GM18499 (cell line): ENCODE data around the gene ZFX.

Experiments
- ATAC-seq: cut with Tn5 transposase; IDR thresholded peaks from one replicate; pipeline ENCODE4 v1.9.1; 2021; ENCODE audit warnings: moderate number of reproducible peaks; ENCODE audit not compliant: insufficient read depth, unreplicated experiment

ZFX gene

GRCh38 chrX:24198101-24198500, 48.6 kb downstream of the ZFX start:
- no peak for ATAC-seq

- no peak for ATAC-seq
These were observed 50.6 kb downstream of the ZFX start for GRCh38 chrX:24200133-24200532.

- ATAC-seq, result no peak
These were observed 51.7 kb downstream of the ZFX start for GRCh38 chrX:24201216-24201615.

- ATAC-seq, result no peak
These were observed 53.0 kb downstream of the ZFX start for GRCh38 chrX:24202465-24203031.

- no peak for ATAC-seq
These were observed 53.7 kb downstream of the ZFX start for GRCh38 chrX:24203072-24203808.

GRCh38 chrX:24204331-24204730, 54.8 kb downstream of the ZFX start:
- no peak for ATAC-seq

GRCh38 chrX:24204958-24205357, 55.4 kb downstream of the ZFX start:
- no peak for ATAC-seq

- ATAC-seq, result no peak
These were observed 58.3 kb downstream of the ZFX start for GRCh38 chrX:24207826-24208225.

- ATAC-seq, result no peak
These were observed 59.1 kb downstream of the ZFX start for GRCh38 chrX:24208496-24209240.

- ATAC-seq, result no peak
These were observed 60.7 kb downstream of the ZFX start for GRCh38 chrX:24210190-24210589.

- ATAC-seq, result no peak
These were observed 65.0 kb downstream of the ZFX start for GRCh38 chrX:24214568-24214967.

- no peak for ATAC-seq
These were observed 65.7 kb downstream of the ZFX start for GRCh38 chrX:24215272-24215671.

GRCh38 chrX:24216037-24216436, 66.5 kb downstream of the ZFX start:
- ATAC-seq, result no peak

- ATAC-seq, result no peak
These were observed 67.3 kb downstream of the ZFX start for GRCh38 chrX:24216827-24217226.

GRCh38 chrX:24219320-24219719, 69.8 kb downstream of the ZFX start:
- ATAC-seq, result no peak

- ATAC-seq, result no peak
These were observed 72.3 kb downstream of the ZFX start for GRCh38 chrX:24221872-24222271.

GRCh38 chrX:24225265-24225664, 75.7 kb downstream of the ZFX start:
- no peak for ATAC-seq

- ATAC-seq, result no peak
These were observed 76.6 kb downstream of the ZFX start for GRCh38 chrX:24226176-24226575.

GRCh38 chrX:24228596-24228995, 79.1 kb downstream of the ZFX start:
- ATAC-seq, result no peak

- ATAC-seq, result no peak
These were observed 79.9 kb downstream of the ZFX start for GRCh38 chrX:24229400-24229879.

- ATAC-seq, result no peak
These were observed 80.4 kb downstream of the ZFX start for GRCh38 chrX:24229976-24230375.
